Sigmoid colon (tissue), 4 donors: Measurements from ENCODE around the gene TPST1.

Experiments
- CTCF ChIP-seq, 4 experiments: fragments of 450-650 bp in 3 of 4; fragments of 200-600 bp in 1 of 4; IDR thresholded peaks; one replicate each; pipeline ENCODE4 v1.5.1; 2016 to 2019; ENCODE audit warnings: antibody characterized with exemption in 4 of 4, mild to moderate bottlenecking in 3 of 4, moderate library complexity in 2 of 4
- EP300 ChIP-seq, 4 donors: sonication (generic); formaldehyde crosslinking; IDR thresholded peaks; one replicate each; pipeline ENCODE4 v1.6.1; 2017; ENCODE audit warnings: antibody characterized with exemption in 4 of 4
- POLR2A ChIP-seq, 2 donors: fragments of 450-650 bp; IDR thresholded peaks; one replicate each; pipeline ENCODE4 v1.6.1; 2016; ENCODE audit warnings: antibody characterized with exemption in 2 of 2, mild to moderate bottlenecking in 2 of 2, moderate library complexity in 2 of 2
- POLR2AphosphoS5 ChIP-seq, 4 donors: sonication (generic); formaldehyde crosslinking; IDR thresholded peaks; one replicate each; pipeline ENCODE4 v1.6.1; 2017; ENCODE audit warnings: antibody characterized with exemption in 4 of 4

GRCh38 chr7:66277492-66277891 lies 72.4 kb downstream of the TPST1 start:
- TF ChIP-seq CTCF (IDR thresholded peaks at IDR 0.05) = no peak
- no peak for TF ChIP-seq EP300 (IDR thresholded peaks at IDR 0.05)
- no peak for TF ChIP-seq POLR2AphosphoS5 (IDR thresholded peaks at IDR 0.05)
- no peak for TF ChIP-seq POLR2A (IDR thresholded peaks at IDR 0.05)
